ENCODE data around the gene KIAA1671. TPM values are rescaled to one million over a fixed set of nuclear protein-coding genes. Genes with fewer than 3 reads are reported as not detected.

Gene KIAA1671
- total RNA-seq, 1 experiment from 2014 or later: 18.6 TPM

DNA sequence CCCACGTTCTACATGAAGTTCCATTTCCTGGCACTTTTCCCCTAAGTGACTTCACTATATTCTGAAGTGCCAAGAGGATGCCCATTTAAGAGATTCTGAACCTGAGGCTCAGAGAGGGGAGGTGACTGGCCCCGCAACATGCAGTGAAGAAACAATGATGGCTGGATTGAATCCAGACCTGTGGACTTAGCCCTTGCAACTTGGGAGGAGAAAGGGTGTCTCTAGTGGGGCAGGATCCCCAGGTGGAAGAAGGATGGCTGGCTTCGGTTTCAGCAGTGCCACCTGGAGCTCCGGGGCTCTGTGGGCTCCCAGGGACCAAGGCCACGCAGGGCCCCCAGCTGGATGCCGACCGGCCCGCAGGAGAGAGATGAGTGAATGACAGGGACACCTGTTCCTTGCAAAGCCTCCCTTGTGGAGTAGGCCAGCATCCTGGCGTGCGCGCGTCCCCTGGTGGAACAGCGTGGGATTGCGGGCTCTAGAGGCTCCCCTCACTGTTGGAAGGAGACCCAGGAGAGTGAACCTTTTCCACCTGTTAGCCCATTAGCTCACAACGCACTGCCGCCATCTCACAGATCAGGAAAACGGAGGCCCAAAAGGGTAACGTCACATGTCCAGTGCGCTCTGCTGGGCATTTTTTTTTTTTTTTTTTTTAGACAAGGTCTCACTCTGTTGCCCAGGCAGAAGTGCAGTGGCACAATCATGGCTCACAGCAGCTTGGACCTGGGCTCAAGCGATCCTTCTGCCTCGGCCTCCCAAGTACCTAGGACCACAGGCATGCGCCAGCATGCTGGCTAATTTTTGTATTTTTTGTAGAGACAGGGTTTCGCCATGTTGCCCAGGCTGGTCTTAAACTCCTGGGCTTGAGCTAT, 104.7 kb downstream of the KIAA1671 start:
- POLR2A ChIA-PET (ENCODE audit: unreplicated experiment): no interaction called here
- DNase-seq (peak; percentile 79), ATAC-seq (peak; percentile 89)
- Histone ChIP-seq H3K9ac (ENCODE audit: low read length) (no peak overlapping the region), H3K4me1 (ENCODE audit: insufficient read depth, low read length) (peaks cover 5% of the 10 kb centered on the region), H2AFZ (ENCODE audit: low read length) (no peak overlapping the region), H3K9me2 (replicated peaks; ENCODE audit: low read length) (no peaks in the 10 kb centered on the region), H3F3A (ENCODE audit: low read length, unreplicated experiment) (no peaks in the 10 kb centered on the region), H3K9me3 (ENCODE audit: low read length) (no peaks in the 10 kb centered on the region), H3K4me2 (ENCODE audit: low read length) (no peak overlapping the region), H3K4me3 (ENCODE audit: low read length) (no peak overlapping the region), H3K79me2 (ENCODE audit: low read length) (no peaks in the 10 kb centered on the region), H3K27me3 (ENCODE audit: low read length) (no peaks in the 10 kb centered on the region), H4K20me1 (ENCODE audit: low read length) (no peaks in the 10 kb centered on the region), H3K36me3 (ENCODE audit: low read depth, low read length) (no peaks in the 10 kb centered on the region), H3K27ac (ENCODE audit: low read length) (no peak overlapping the region)
- CTCF ChIA-PET: interaction anchor here (0.6 kb wide), 2 partner anchors 114 to 368 kb away, joined by 3 to 4 read pairs; no protein-coding TSS in a partner anchor
- intact Hi-C loops (cut with micrococcal nuclease): loop anchor here (1.0 kb wide), 1 partner anchor 119 kb away; no protein-coding TSS in a partner anchor
- TF ChIP-seq, protein P1, sequence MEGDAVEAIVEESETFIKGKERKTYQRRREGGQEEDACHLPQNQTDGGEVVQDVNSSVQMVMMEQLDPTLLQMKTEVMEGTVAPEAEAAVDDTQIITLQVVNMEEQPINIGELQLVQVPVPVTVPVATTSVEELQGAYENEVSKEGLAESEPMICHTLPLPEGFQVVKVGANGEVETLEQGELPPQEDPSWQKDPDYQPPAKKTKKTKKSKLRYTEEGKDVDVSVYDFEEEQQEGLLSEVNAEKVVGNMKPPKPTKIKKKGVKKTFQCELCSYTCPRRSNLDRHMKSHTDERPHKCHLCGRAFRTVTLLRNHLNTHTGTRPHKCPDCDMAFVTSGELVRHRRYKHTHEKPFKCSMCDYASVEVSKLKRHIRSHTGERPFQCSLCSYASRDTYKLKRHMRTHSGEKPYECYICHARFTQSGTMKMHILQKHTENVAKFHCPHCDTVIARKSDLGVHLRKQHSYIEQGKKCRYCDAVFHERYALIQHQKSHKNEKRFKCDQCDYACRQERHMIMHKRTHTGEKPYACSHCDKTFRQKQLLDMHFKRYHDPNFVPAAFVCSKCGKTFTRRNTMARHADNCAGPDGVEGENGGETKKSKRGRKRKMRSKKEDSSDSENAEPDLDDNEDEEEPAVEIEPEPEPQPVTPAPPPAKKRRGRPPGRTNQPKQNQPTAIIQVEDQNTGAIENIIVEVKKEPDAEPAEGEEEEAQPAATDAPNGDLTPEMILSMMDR (conservative IDR thresholded peaks at IDR 0.05; ENCODE audit: low read depth, low read length): peak; percentile 80
- no peak for TF ChIP-seq EZH2 (IDR thresholded peaks at IDR 0.05; ENCODE audit: low read length, unreplicated experiment)
- no TSS peak for BruUV-seq (replicated peaks)

DNA sequence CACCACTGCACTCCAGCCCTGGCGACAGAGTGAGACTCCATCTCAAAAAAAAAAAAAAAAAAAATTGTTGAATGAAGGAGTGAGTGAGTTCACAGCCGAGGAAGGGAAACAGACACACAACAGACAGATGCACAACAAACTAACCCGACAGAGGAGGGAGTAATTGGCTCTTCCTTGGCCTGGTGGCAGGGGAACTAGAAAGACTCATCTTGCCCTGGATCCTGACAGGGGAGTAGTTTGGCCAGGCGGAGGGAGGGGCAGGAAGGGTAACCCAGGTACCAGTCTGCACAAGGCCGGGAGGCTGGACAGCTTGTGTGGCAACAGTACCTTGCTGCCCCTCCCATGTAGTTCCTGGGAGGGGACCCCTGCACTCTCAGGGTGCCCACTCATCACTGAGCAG, 106.9 kb downstream of the KIAA1671 start:
- TF ChIP-seq, protein P1 (conservative IDR thresholded peaks at IDR 0.05; ENCODE audit: low read depth, low read length): no peak
- TF ChIP-seq EZH2phosphoT487 (IDR thresholded peaks at IDR 0.05; ENCODE audit: borderline replicate concordance, low read length) (no peak), EZH2 (IDR thresholded peaks at IDR 0.05; ENCODE audit: low read length, unreplicated experiment) (no peak)
- H3K27me3 ChIP-seq (ENCODE audit: low read length): no peaks in the 10 kb centered on the region
- H3K79me2 ChIP-seq (ENCODE audit: low read length): no peaks in the 10 kb centered on the region
- ChIA-PET CTCF (no interaction called here), POLR2A (ENCODE audit: unreplicated experiment) (no interaction called here)
- H3K27ac ChIP-seq (ENCODE audit: low read length): no peak overlapping the region
- no TSS peak for BruUV-seq (replicated peaks)
- H3K9me2 ChIP-seq (replicated peaks; ENCODE audit: low read length): no peaks in the 10 kb centered on the region
- H3K4me3 ChIP-seq (ENCODE audit: low read length): no peak overlapping the region
- no peaks in the 10 kb centered on the region for H4K20me1 ChIP-seq (ENCODE audit: low read length)
- no peaks in the 10 kb centered on the region for H3F3A ChIP-seq (ENCODE audit: low read length, unreplicated experiment)
- intact Hi-C loops (cut with micrococcal nuclease): no loop called here
- H2AFZ ChIP-seq (ENCODE audit: low read length): no peak overlapping the region
- H3K9ac ChIP-seq (ENCODE audit: low read length): no peak overlapping the region
- H3K4me1 ChIP-seq (ENCODE audit: insufficient read depth, low read length): no peaks in the 10 kb centered on the region
- no peak for ATAC-seq
- H3K9me3 ChIP-seq (ENCODE audit: low read length): no peaks in the 10 kb centered on the region
- no peak for DNase-seq
- no peaks in the 10 kb centered on the region for H3K36me3 ChIP-seq (ENCODE audit: low read depth, low read length)
- no peak overlapping the region for H3K4me2 ChIP-seq (ENCODE audit: low read length)

- Histone ChIP-seq H3K9me3 (ENCODE audit: low read length) (no peaks in the 10 kb centered on the region), H2AFZ (ENCODE audit: low read length) (no peak overlapping the region), H3K4me1 (ENCODE audit: insufficient read depth, low read length) (no peaks in the 10 kb centered on the region), H3K4me2 (ENCODE audit: low read length) (no peak overlapping the region), H3K9me2 (replicated peaks; ENCODE audit: low read length) (no peaks in the 10 kb centered on the region), H3K79me2 (ENCODE audit: low read length) (no peaks in the 10 kb centered on the region), H3K36me3 (ENCODE audit: low read depth, low read length) (no peaks in the 10 kb centered on the region), H3F3A (ENCODE audit: low read length, unreplicated experiment) (no peaks in the 10 kb centered on the region), H3K9ac (ENCODE audit: low read length) (no peak overlapping the region), H3K27me3 (ENCODE audit: low read length) (no peaks in the 10 kb centered on the region), H4K20me1 (ENCODE audit: low read length) (no peaks in the 10 kb centered on the region), H3K27ac (ENCODE audit: low read length) (no peak overlapping the region), H3K4me3 (ENCODE audit: low read length) (no peak overlapping the region)
- BruUV-seq (replicated peaks): no TSS peak
- ChIA-PET POLR2A (ENCODE audit: unreplicated experiment) (no interaction called here), CTCF (interaction anchor here (0.6 kb wide), 1 partner anchor 104 kb away, joined by 5 read pairs; no protein-coding TSS in a partner anchor)
- TF ChIP-seq EZH2 (IDR thresholded peaks at IDR 0.05; ENCODE audit: low read length, unreplicated experiment) (no peak), EZH2phosphoT487 (IDR thresholded peaks at IDR 0.05; ENCODE audit: borderline replicate concordance, low read length) (no peak)
- TF ChIP-seq, protein P1 (conservative IDR thresholded peaks at IDR 0.05; ENCODE audit: low read depth, low read length): peak; percentile 42; the same call in 1 of the 2 replicates
- no peak for DNase-seq
- intact Hi-C loops (cut with micrococcal nuclease): no loop called here
- ATAC-seq: no peak
Measured at GRCh38 chr22:25060522-25061071, 108.1 kb downstream of the KIAA1671 start.
